Esophagus muscularis mucosa (tissue), 4 donors: ENCODE measurements around the gene DNAAF2. TPM values are rescaled to one million over a fixed set of nuclear protein-coding genes. Genes with fewer than 3 reads are reported as not detected.

ENCODE experiments used
- DNase-seq: peaks from one replicate; pipeline ENCODE4 v3.0.0-alpha.2; 2017; ENCODE audit errors: extremely low spot score
- H3K27ac ChIP-seq, 4 donors: fragments of 200-600 bp; sonication (generic); replicated peaks in 1 of 4; 1 replicate in 3 of 4; 2 replicates in 1 of 4; pipeline ENCODE4 v1.5.1; 2016 to 2019; ENCODE audit warnings: mild to moderate bottlenecking in 1 of 4
- H3K27me3 ChIP-seq, 4 donors: fragments of 200-600 bp; sonication (generic); one replicate each; pipeline versions ENCODE4 v1.5.1 to v1.6.0; 2016 to 2019
- H3K36me3 ChIP-seq, 4 donors: fragments of 200-600 bp; sonication (generic); one replicate each; pipeline ENCODE4 v1.5.1; 2016 to 2019
- H3K4me1 ChIP-seq, 4 donors: fragments of 200-600 bp; sonication (generic); one replicate each; pipeline ENCODE4 v1.5.1; 2016 to 2019
- H3K4me3 ChIP-seq, 4 donors: fragments of 200-600 bp; sonication (generic); 1 replicate in 2 of 4; 2 replicates in 2 of 4; pipeline ENCODE4 v1.5.1; 2016 to 2019; ENCODE audit warnings: mild to moderate bottlenecking in 4 of 4, moderate library complexity in 1 of 4
- H3K9me3 ChIP-seq, 4 donors: fragments of 200-600 bp; sonication (generic); 1 replicate in 3 of 4; 2 replicates in 1 of 4; pipeline ENCODE4 v1.5.1; 2016 to 2019
- CTCF ChIP-seq, 3 experiments: fragments of 200-600 bp in 2 of 3; fragments of 450-650 bp in 1 of 3; sonication (generic) in 2 of 3; IDR thresholded peaks; one replicate each; pipeline ENCODE4 v1.5.1; 2017 to 2019; ENCODE audit warnings: antibody characterized with exemption in 3 of 3, mild to moderate bottlenecking in 2 of 3, moderate library complexity in 1 of 3
- EP300 ChIP-seq: sonication (generic); formaldehyde crosslinking; IDR thresholded peaks from one replicate; pipeline ENCODE4 v1.6.1; 2017; ENCODE audit warnings: antibody characterized with exemption
- POLR2A ChIP-seq: fragments of 450-650 bp; IDR thresholded peaks from one replicate; pipeline ENCODE4 v1.6.1; 2017; ENCODE audit warnings: antibody characterized with exemption, moderate library complexity, mild to moderate bottlenecking, low read depth
- POLR2AphosphoS5 ChIP-seq, 2 donors: sonication (generic); formaldehyde crosslinking; IDR thresholded peaks; one replicate each; pipeline ENCODE4 v1.6.1; 2017; ENCODE audit warnings: antibody characterized with exemption in 2 of 2
- WGBS: methylation state at CpG from one replicate; pipeline ENCODE4 v1.1.5; 2018; 5-methylcytosine and 5-hydroxymethylcytosine counted together
- intact Hi-C: fragments of 100-400 bp; cut with DNase I; formaldehyde crosslinking; loops from one replicate; pipeline ENCODE4 v1.15.1; 2023
- total RNA-seq, 4 donors: library from RNA; depleted of rRNA; stranded (reverse); fragments of >200 nt; gene quantifications; one replicate each; pipeline versions ENCODE4 v1.1.0 to v1.2.1, GENCODE V29; 2016

DNAAF2 gene
- 1 to 10 TPM; 6.5 to 8.8 (median 7.6) TPM for total RNA-seq

GRCh38 chr14:49634547-49635334, at the start of gene DNAAF2:
Gene DNAAF2, minus strand, starts transcription at chr14:49635244. Its CDS starts 95 bp downstream, at chr14:49635149.
- WGBS, result 0% methylated on average over 5 of the region's 80 CpGs
- Histone ChIP-seq H3K9me3 (no peaks in the 10 kb centered on the region), H3K27ac (peak within 1 kb of the TSS; percentile 92 to 97 (median 94)), H3K36me3 (peaks cover 0 to 13% (median 2%) of the 10 kb centered on the region in 4 donors), H3K27me3 (no peaks in the 10 kb centered on the region), H3K4me1 (peaks cover 32 to 71% (median 49%) of the 10 kb centered on the region in 4 donors), H3K4me3 (peak within 1 kb of the TSS; percentile 73 to 85 (median 81))
- DNase-seq, result no peak
- no peak for TF ChIP-seq POLR2A
- TF ChIP-seq POLR2AphosphoS5 (IDR thresholded peaks at IDR 0.05), result peak in 1 of 2 donors; percentile 18
- no peak for TF ChIP-seq CTCF (IDR thresholded peaks at IDR 0.05)
- intact Hi-C loops, result loop anchor here (5.0 to 10.0 kb wide), 5 partner anchors 37 to 480 kb away; partner anchors contain the start of genes KLHDC1, KLHDC2, LRR1 and NEMF

- intact Hi-C loops, result no loop called here
- H3K27me3 ChIP-seq, result no peaks in the 10 kb centered on the region
Observed at GRCh38 chr14:49679271-49679670, 44.2 kb upstream of the DNAAF2 start.

GRCh38 chr14:49677643-49678042, 42.6 kb upstream of the DNAAF2 start:
- 100% methylated on average over 3 of the region's 4 CpGs for WGBS
- Histone ChIP-seq H3K9me3 (no peaks in the 10 kb centered on the region), H3K4me1 (no peaks in the 10 kb centered on the region), H3K27ac (no peak overlapping the region), H3K27me3 (no peaks in the 10 kb centered on the region), H3K4me3 (no peak overlapping the region), H3K36me3 (no peaks in the 10 kb centered on the region)
- no peak for TF ChIP-seq POLR2AphosphoS5 (IDR thresholded peaks at IDR 0.05)
- TF ChIP-seq POLR2A, result no peak
- no peak for TF ChIP-seq EP300
- no peak for TF ChIP-seq CTCF (IDR thresholded peaks at IDR 0.05)
- intact Hi-C loops, result no loop called here
- DNase-seq, result no peak

More at GRCh38 chr14:49679271-49679670, 44.2 kb upstream of the DNAAF2 start:
- Histone ChIP-seq H3K27ac (no peak overlapping the region), H3K9me3 (no peaks in the 10 kb centered on the region), H3K4me3 (no peak overlapping the region), H3K36me3 (no peaks in the 10 kb centered on the region), H3K4me1 (no peaks in the 10 kb centered on the region)
- WGBS, result 83% methylated on average over 2 of the region's 2 CpGs
- TF ChIP-seq POLR2AphosphoS5 (IDR thresholded peaks at IDR 0.05), result no peak
- no peak for TF ChIP-seq CTCF (IDR thresholded peaks at IDR 0.05)
- TF ChIP-seq POLR2A, result no peak
- TF ChIP-seq EP300, result no peak
- DNase-seq, result no peak

GRCh38 chr14:49673586-49673985, 38.5 kb upstream of the DNAAF2 start:
- 94% methylated on average over 2 of the region's 2 CpGs for WGBS
- DNase-seq, result no peak
- no peaks in the 10 kb centered on the region for H3K36me3 ChIP-seq
- H3K9me3 ChIP-seq, result no peaks in the 10 kb centered on the region
- no peak for TF ChIP-seq EP300
- no peak for TF ChIP-seq POLR2AphosphoS5 (IDR thresholded peaks at IDR 0.05)
- no peak for TF ChIP-seq CTCF (IDR thresholded peaks at IDR 0.05)
- no peak for TF ChIP-seq POLR2A
- intact Hi-C loops, result no loop called here
- no peaks in the 10 kb centered on the region for H3K4me1 ChIP-seq
- H3K4me3 ChIP-seq, result no peak overlapping the region
- no peak overlapping the region for H3K27ac ChIP-seq
- no peaks in the 10 kb centered on the region for H3K27me3 ChIP-seq
